Gastrocnemius medialis (tissue), 4 donors: ENCODE results near the gene L1CAM.

Source experiments
- CTCF ChIP-seq, 5 experiments: fragments of 450-650 bp in 3 of 5; fragments of 200-600 bp in 2 of 5; sonication (generic) in 2 of 5; IDR thresholded peaks in 4 of 5; conservative IDR thresholded peaks in 1 of 5; 1 replicate in 4 of 5; 2 replicates in 1 of 5; pipeline ENCODE4 v1.5.1; 2016 to 2019; ENCODE audit warnings: antibody characterized with exemption in 5 of 5, mild to moderate bottlenecking in 3 of 5, moderate library complexity in 3 of 5
- POLR2A ChIP-seq, 2 donors: fragments of 450-650 bp; IDR thresholded peaks; one replicate each; pipeline ENCODE4 v1.6.1; 2017; ENCODE audit warnings: antibody characterized with exemption in 2 of 2, mild to moderate bottlenecking in 2 of 2, moderate library complexity in 2 of 2

- TF ChIP-seq CTCF (IDR thresholded peaks at IDR 0.05 in 4 of 5, conservative IDR thresholded peaks at IDR 0.05 in 1 of 5): no peak
- TF ChIP-seq POLR2A (IDR thresholded peaks at IDR 0.05): no peak
Observed at GRCh38 chrX:153864101-153864500, 21.9 kb downstream of the L1CAM start.
